Measurements from ENCODE around the gene ME3.

ME3 gene

DNA sequence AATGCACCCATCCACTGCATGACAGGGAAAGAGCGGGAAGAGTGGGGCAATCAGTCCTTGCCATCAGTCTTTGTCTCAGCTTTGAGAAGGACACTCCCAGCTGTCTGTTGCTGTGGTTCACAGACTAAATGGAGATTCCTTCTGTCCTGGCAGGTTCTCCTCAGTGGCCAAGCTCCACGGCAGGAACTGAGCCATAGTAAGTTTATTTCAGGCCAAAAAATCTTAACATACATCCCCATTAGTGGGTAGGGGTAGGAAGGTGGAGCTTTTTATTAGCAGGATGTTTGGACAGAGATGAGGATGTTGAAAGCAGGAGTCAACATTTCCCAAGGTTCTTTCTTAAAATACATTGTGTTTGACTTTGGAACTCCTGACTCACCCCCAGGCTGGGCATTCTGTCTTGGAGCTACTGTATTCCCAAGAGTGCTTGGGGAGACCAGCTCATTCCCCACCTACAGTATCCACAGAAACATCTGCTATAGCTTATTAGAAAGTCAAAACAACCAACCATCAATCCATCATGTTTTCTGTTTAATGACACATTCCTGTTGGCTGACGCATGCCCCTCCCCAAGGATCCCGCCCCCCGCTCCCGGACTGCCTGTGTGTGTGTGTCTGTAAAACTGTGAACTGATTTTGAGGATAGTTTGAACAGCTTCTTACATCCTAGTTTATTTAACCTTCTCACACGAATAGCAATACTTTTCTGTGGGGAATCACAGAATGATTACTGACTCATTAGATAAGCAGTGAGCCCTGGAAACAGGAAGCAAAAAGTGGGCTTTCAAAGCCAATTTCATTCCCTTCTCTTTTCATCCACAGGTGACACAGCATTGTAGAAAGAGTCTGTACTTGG is 188.2 kb downstream of the ME3 start:
- DNase-seq = peak; percentile 99

DNA sequence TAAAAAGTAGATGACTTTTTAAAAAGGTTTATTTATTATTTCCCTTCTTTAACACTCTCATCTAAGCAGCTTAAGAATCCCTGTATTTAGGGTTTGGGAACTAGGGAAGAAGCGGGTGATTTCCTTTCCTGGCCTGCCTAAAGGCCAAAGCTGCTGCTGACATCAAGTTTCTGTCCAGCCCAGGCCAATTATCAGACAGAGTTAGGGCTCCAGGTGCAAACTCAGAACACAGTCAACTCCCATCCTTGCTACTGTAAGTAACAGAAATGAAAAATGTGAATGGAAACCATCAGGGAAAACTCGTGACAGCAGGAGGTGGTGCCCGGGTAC is 188.8 kb downstream of the ME3 start:
- no peak for DNase-seq

DNA sequence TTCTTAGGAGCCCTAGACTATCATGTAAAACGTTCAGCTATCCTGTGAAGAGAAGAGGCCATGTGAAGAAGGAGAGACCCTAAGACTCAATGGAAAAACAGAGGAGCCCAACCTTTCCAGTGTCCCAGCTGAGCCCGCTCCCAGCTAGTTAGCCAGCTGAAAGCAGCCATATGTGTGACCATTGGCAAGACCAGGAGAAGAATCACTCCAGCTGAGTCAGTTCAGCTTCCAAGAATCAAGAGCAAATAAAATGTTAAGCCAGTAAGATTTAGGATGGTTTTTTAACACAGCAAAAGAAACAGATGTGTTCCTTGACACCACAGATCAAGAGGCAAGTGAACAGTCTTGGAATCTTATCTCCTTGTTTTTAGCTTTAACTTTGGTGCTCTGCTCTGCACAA is 189.7 kb downstream of the ME3 start:
- no peak for DNase-seq

DNA sequence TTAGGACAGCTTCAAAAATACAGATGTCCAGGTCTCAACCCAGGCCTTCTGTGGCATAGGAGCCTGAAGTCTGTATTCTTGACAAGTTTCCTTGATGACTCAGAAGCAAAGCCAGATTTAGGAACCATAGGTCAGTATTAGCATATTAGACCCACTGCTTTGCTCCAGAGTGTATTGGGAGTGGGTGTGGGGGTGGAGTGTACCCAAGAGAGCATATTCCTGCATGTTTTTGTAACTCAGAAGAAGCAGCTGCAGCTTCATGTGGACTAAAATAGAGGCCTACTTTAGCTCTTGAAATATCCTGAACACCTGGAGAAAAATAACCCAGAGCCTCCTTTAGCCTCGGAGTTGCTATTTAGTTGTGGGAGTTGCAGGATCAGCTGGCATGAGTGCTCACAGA is 191.0 kb downstream of the ME3 start:
- no peak for DNase-seq

DNA sequence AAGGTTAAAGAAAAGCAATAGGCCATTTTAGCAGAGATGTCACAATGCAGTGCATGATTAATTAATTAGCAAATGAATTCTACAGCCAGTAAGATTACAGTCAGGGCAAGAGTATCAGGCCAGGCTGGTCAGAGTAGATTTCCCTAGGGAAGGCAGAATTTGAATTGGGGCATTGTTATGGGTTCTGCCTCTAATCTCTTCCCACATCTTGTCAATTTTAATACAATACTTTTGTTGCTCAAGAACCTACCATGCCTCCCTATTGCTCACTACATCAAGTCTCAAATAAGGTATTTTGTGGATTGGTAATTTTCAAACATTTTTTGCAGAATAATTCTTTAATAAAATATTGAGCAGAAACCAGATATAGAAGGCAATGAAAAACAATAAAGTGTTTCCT is 194.1 kb downstream of the ME3 start:
- DNase-seq = no peak

DNA sequence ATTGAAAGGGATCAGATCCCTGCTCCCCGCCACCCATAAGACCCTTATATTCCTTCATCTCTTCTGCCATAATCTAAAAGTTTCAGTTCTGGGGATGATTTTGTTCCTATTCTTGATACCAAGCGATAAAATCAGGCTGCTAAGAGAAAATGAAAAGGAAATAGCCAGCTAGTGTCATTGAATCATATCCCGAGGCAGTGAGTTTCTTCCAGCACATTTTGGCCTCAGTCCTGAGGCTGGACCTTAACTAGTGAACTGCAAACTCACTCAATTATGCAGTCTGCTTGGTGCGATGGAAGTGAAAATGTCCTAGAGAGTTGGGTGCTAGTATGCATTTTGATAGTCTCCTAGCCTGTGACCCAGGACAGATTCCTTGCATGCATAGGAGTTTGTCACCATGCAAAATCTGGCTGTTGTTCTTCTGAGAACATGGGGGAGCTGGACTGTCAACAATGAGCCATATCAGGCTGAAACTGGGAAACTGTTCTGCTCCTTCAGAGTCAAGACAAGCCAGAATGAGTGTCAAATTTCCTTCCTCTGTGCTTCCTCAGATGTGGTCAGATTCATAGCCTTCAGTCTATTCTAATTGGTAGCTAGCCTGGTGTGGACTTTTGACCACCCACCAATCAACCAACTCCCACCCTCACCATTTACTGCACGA is 194.8 kb downstream of the ME3 start:
- no peak for DNase-seq

DNA sequence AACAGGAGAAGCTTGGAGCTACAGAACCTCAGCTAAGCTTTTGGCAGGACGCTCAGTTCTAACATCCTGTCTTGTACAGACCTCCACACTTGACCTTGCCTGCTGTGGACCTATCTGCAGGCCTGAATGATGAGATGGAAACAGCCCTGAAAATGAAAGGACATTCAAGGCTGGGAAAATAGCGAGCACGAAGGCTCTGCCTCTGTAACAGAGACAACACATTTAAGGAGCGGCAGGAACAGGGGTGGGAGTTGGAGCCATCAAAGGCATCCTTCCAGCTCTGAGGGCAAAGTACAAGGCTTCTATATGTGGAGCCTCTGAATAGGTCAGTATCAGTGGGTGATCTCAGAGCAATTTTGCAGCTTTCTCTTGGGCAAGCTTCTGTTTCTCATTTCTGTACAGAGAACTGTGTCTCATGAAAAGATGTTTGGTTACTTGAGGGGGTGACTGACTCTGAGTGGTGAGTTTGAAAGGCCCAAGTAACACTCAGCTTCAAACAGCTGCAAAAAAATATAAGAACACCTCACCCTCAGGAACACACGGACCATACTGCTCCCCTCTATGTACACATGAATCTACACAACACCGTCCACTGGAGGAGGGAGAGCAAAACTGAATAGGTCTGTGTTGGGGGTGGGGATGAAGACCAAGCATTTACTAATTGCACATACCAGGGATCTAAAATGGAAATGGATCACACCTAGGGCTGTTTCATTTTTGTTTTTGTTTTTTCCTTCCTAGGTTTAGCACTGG is 196.1 kb downstream of the ME3 start:
- no peak for DNase-seq

DNA sequence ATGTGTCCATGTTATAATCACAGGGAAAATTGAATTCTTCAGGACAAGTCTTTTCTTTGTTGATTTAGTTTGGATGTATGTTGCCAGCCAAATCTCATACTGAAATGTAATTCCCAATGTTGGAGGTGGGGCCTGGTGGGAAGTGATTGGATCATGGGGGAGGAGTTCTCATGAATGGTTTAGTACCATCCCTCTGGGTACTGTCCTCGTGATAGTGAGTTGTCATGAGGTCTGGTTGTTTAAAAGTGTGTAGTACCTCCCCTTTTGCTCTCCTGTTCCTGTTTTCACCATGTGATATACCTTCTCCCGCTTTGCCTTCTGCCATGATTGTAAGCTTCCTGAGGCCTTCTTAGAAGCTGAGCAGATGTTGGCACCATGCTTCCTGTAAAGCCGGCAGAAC is 197.4 kb downstream of the ME3 start:
- no peak for DNase-seq

DNA sequence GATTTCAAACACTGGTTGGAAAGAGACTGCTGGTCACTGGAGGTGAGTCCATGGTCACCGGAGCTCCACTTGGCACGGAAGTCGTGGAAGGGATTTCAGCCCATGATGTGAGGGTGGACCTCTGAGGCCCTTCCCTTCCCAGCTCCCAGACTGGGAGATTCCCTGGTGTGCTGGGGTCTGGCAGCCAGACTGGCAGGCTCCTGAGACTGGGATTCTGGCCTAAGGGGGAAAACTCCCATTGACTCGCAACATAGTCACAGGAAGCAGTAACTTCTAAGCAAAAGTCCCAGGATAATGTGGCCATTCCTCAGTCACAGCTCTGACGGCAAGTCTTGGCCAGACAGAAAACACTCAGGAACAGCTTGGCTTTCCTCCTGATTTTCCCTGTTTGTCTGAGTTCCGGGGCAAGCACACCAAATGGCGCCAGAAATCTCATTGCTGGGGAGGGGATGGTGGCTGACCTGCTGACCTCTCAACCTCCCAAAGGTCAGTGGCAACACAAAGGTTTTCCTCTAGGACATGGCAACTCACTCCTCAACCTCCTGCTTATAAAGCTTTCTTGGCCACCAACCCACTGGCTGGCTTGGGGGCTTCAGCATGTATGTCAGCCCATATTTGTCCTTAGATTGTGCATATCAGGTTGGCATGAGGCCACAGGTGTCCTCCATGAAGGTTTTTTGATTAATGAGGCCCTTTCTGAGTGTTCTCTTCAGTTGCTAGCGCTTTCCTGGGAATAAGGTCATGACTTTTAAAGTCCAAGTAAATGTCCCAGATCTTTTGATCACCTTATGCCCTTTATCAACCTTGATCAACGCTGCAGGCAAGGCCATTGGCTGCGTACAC is 198.2 kb downstream of the ME3 start:
- DNase-seq = peak; percentile 80

DNA sequence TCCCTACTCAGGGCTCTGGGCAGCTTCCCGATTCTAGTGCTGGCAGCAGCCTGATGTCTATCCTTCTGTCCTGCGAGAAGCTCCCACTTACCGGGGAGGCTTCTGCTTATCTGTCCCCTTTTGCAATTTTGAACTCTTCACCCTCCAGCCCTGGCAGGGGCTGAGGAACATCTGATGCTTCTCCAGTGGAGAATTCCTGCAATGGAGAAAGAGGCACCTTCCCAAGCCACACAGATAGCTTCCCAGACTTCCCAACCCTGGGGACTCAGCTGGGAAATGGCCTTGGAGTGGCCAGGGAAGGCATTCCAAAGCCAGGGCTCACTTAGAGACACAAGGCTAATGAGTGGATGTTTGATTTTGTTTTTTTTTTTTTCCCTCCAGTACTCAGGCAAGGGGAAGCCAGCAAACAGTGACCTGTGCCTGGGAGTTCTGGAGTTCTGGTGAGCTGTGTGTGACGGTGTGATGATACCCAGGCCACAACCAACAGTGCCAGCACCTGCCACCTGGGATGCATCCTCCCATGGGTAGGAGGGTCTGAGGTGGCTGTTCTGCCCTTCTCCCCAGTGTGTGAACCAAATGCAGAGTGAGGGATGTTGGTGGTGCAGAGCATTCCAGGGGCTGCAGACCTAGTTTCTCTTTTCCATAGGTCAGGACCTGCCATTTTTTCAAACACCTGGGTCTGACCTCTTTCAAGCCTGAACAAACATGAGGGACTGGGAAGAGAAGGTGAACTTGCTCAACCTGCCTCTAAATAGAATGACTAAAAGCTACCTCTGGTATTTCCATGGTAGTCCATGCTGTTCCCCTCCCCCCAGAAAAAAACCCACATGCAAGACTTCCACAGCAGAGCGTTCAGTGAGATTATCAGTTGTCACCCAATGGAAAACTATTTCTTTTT is 202.7 kb downstream of the ME3 start:
- DNase-seq = peak; percentile 61

DNA sequence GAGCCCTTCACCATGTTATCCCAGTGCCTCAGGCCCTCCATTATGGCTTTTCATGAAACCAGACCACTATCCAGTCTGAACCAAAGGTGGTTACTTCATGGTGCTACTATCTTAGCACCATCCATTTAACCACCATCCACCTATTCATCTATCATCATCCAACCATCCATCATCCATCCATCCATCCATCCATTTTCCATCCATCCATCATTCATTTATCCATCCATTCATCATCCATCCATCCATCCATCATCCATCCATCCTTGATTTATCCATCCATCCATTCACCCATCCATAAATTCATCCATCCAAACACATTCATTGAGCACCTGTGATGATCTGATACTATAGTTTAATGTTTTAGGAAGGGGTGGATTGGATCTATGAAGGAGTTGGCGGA is 204.2 kb downstream of the ME3 start:
- no peak for DNase-seq

DNA sequence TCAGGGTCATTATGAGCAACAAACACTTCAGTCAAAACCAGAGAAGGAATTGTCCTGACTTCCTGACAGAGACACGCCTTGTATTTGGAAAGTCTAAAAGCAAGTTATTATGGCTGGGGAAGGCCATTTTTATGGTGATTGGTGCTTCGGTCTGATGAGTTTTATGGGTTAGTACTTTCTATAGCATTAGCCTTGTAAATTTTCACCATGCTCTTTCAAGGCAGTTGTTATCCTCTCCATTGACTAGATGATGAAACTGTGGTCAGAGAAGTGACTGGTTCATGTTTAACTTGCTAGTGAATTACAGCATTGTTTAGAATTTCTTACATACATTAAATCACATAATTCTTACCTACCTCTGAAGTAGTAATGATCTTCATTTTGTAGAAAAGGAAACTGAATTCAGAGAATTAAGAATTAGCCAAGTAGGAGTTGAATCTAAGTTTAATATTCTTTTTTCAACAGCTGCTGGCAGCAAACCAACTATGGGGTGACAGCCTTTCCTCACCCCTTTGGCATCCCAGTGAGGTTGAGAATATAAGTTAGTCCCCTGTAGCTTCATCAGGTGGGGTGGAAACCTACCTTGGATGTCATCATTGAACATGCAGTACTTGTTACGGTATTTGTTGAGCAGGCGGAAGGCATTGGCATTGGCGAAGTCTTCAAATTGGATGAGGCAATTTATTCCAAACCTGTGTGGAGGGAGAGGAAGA is 207.8 kb downstream of the ME3 start:
- no peak for DNase-seq

DNA sequence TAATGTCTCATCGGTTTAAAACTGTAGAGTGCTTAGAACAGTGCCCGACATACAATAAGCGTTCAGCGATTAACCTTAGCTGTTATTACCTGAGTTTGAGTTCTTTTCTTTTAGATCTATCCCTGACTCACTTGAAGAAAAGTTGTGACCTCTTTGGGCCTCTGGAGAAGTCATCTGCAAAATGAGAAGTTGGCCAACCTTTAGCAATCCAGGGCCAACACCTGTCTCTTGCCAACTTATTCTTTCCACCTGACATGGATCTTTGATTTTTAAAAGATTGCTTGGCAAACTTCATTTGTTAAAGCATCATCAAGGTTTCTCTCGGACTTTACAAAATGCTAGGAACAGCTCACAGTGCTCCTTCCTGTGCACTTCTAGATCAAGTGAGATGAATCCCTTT is 208.5 kb downstream of the ME3 start:
- no peak for DNase-seq

DNA sequence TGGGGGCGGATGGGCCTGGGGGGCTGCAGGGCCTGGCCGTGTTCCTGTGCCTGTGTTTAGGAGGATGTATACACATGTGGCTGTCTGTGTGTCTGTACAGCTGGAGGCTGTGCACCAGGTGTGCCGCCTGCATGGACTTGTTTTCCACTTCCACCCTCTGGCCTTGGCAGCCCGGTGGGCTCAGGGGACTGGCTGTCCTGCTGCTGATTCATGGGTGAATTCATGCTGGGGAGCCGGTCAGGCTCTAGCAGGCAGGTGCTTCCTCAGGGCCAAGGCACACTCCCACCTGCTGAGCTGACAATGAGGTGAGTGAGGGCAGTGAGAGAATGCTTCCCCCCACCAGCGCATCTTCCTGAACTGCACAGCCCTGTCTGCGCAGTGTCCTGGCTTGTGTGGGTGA is 209.3 kb downstream of the ME3 start:
- no peak for DNase-seq

DNA sequence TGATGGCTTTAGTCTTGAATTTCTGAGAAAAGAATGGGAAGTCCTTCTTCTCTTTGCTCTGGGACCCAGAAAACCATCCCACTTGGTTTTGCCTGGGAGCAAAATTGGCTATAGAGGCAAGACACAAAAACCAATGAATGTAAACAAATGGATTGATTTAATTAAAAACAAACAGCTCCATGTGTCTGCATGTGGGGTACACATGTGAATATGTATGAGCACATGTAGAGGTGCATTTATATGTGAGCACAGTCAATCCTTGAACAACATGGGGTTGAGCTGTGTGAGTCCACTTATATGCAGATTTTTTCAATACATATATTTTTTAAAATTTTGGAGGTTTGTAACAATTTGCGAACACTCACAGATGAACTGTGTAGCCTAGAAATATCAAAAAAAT is 210.5 kb downstream of the ME3 start:
- no peak for DNase-seq

DNA sequence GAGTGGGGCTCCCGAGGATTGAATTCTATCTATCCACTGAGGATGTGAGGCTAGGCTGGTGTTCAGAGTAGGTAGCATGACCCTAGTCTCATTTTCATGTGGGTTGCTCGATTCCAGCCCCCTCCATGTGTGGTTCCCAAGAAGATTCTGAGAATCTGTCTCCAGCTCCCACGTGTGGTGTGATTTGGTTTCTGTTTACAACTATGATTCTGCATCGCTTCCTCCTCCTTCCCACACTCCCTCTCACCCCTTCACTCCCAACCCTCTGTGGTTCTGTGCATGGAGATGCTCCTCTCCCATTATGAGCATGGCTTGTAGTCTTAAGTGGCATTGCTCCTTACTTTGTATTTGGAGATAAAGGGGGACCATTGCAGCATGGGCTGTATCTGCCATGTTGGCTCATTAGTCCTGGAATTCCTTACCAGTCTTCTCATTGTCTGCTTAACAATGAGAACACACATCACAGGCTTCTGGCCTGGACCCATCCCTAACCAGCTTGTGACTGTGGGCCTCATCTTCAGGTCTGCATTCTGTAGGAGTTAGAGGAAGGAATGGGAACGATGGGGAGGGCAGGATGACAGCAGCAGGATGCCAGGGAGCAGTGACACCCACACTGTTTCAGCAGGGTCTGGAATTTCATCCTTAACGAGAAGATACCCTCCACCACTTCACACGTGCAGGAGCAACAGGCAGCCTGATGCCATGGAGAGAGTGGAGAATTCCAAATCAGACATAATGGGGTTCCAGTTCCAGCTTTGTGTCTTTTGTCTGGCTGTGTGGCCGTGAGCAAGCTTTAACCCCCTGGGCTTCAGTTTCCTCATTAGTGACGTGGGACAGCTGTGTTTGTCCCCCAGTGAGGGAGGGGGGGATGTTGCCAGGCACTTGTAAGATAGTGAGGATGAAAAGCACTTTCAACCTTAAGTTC is 211.7 kb downstream of the ME3 start:
- peak; percentile 39 for DNase-seq

DNA sequence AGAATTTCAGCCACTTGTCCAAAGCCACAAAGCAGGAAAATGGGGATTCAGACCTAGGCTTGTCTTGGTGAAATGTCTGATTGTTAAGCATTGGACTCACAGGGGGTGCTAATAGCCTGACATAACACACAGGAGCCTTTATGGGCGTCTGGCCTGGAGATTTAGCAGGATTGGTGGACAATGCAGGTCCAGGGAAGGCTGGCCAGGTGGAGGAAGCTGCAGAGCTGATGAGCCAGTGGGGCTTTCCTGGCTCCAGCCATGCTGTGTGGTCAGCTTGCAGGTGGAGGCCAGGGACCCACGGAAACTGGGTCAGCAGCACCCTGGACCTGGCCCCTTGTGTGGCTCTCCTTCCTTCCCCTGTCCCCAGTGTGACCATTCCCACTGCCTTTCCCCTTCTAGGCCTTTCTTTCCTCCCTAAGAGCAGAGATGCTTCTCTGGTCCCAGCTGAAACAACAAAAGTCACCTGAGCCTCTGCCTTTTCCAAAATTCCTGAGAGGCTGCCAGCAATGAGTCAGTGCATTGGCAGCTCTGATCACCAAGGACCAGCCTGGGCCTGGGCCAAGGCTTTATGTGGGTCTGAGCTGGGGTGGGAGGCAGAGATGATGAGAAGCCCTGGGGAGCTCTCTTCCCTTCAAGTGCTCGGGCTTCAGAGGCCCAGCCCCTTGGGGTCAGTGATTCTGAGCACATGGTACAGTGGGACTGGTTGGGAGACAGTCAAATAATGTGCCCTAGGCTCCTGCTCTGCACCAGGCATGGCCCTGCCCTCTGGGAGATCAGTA is 212.5 kb downstream of the ME3 start:
- peak; percentile 98 for DNase-seq

DNA sequence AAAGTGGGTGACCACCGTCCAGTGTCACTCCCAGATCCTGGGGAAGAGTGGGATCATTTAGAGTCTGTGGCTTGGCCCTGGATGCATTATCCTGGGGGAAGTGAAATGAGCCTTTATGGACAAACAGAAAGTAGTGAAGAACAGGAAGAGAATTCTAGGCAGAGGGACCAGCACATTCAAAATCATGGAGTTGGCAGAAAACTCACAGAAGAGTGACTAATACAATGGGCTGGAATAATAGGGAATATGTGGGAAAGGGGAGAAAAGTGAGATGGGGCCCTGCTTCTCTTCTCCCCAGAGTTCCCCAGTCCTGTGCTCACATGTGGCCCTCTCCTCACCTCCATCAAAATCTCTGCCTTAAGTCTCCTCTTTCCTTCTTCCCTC is 213.4 kb downstream of the ME3 start:
- DNase-seq = peak; percentile 55

Data from fibroblast of skin of scalp (primary cell).